Measurements from ENCODE around the gene BEST2.

DNA sequence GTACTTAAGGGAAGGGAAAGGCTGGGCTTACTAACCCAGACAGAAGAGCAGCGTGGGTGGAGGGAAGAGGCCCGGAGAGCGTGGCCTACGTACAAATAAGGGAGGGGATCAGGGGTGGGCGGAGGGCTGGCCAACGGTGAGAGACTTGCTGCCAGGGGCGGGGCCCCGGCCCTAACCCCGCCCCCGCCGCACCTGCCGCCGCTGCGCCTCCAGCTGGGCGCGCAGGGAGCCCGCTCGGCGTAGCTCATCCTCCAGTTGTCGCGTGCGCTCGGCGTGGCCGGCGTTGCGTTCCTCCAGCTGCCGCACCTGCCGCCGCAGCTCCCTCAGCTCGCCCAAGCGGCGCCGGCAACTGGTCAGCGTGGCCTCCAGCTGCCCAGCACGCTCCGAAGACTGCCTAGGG, 18.1 kb downstream of the BEST2 start:
- TF ChIP-seq, protein P1, sequence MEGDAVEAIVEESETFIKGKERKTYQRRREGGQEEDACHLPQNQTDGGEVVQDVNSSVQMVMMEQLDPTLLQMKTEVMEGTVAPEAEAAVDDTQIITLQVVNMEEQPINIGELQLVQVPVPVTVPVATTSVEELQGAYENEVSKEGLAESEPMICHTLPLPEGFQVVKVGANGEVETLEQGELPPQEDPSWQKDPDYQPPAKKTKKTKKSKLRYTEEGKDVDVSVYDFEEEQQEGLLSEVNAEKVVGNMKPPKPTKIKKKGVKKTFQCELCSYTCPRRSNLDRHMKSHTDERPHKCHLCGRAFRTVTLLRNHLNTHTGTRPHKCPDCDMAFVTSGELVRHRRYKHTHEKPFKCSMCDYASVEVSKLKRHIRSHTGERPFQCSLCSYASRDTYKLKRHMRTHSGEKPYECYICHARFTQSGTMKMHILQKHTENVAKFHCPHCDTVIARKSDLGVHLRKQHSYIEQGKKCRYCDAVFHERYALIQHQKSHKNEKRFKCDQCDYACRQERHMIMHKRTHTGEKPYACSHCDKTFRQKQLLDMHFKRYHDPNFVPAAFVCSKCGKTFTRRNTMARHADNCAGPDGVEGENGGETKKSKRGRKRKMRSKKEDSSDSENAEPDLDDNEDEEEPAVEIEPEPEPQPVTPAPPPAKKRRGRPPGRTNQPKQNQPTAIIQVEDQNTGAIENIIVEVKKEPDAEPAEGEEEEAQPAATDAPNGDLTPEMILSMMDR (IDR thresholded peaks at IDR 0.05): no peak
- TF ChIP-seq POLR2AphosphoS5 (IDR thresholded peaks at IDR 0.05; ENCODE audit: low read depth, low read length): no peak
- TF ChIP-seq REST (IDR thresholded peaks at IDR 0.05; ENCODE audit: insufficient read depth in 1 of 2, low read depth in 2 of 2, low read length in 1 of 2): no peak
- TF ChIP-seq TCF7L2 (IDR thresholded peaks at IDR 0.05; ENCODE audit: low read depth, low read length): no peak

Data from Panc1 (cell line).